ENCODE data around the gene SZT2. TPM values are rescaled to one million over a fixed set of nuclear protein-coding genes. Genes with fewer than 3 reads are reported as not detected.

Gene SZT2
- total RNA-seq, 1 donor from 2014 or later: 63.6 TPM

GRCh38 chr1:43446881-43447835 lies 57.5 kb downstream of the SZT2 start:
- no peak overlapping the region for H3K4me3 Mint-ChIP-seq (ENCODE audit: unreplicated experiment)
- H3K27me3 Mint-ChIP-seq (ENCODE audit: unreplicated experiment): no peaks in the 10 kb centered on the region
- no peak for TF ChIP-seq CTCF (IDR thresholded peaks at IDR 0.05)
- H3K27ac Mint-ChIP-seq (ENCODE audit: unreplicated experiment): no peak overlapping the region
- H3K4me1 Mint-ChIP-seq (ENCODE audit: unreplicated experiment): peaks cover 1% of the 10 kb centered on the region
- peaks cover 54% of the 10 kb centered on the region for H3K36me3 Mint-ChIP-seq (ENCODE audit: unreplicated experiment)
- no peak for DNase-seq (ENCODE audit: extremely low spot score, unreplicated experiment)
- H3K9me3 Mint-ChIP-seq (ENCODE audit: unreplicated experiment): no peaks in the 10 kb centered on the region

GRCh38 chr1:43447891-43448708 lies 58.4 kb downstream of the SZT2 start:
- no peaks in the 10 kb centered on the region for H3K27me3 Mint-ChIP-seq (ENCODE audit: unreplicated experiment)
- H3K27ac Mint-ChIP-seq (ENCODE audit: unreplicated experiment): no peak overlapping the region
- H3K4me1 Mint-ChIP-seq (ENCODE audit: unreplicated experiment): peaks cover 10% of the 10 kb centered on the region
- no peaks in the 10 kb centered on the region for H3K9me3 Mint-ChIP-seq (ENCODE audit: unreplicated experiment)
- peaks cover 60% of the 10 kb centered on the region for H3K36me3 Mint-ChIP-seq (ENCODE audit: unreplicated experiment)
- no peak for DNase-seq (ENCODE audit: extremely low spot score, unreplicated experiment)
- no peak for TF ChIP-seq CTCF (IDR thresholded peaks at IDR 0.05)
- H3K4me3 Mint-ChIP-seq (ENCODE audit: unreplicated experiment): no peak overlapping the region

- no peaks in the 10 kb centered on the region for H3K27me3 Mint-ChIP-seq (ENCODE audit: unreplicated experiment)
- no peak for DNase-seq (ENCODE audit: extremely low spot score, unreplicated experiment)
- H3K4me3 Mint-ChIP-seq (ENCODE audit: unreplicated experiment): no peak overlapping the region
- H3K9me3 Mint-ChIP-seq (ENCODE audit: unreplicated experiment): no peaks in the 10 kb centered on the region
- H3K4me1 Mint-ChIP-seq (ENCODE audit: unreplicated experiment): peaks cover 14% of the 10 kb centered on the region
- H3K27ac Mint-ChIP-seq (ENCODE audit: unreplicated experiment): no peak overlapping the region
- no peak for TF ChIP-seq CTCF (IDR thresholded peaks at IDR 0.05)
- peaks cover 56% of the 10 kb centered on the region for H3K36me3 Mint-ChIP-seq (ENCODE audit: unreplicated experiment)
Observed at GRCh38 chr1:43448955-43449707, 59.4 kb downstream of the SZT2 start.

GRCh38 chr1:43449708-43450069 lies 60.0 kb downstream of the SZT2 start:
- no peaks in the 10 kb centered on the region for H3K9me3 Mint-ChIP-seq (ENCODE audit: unreplicated experiment)
- H3K4me1 Mint-ChIP-seq (ENCODE audit: unreplicated experiment): peaks cover 20% of the 10 kb centered on the region
- no peaks in the 10 kb centered on the region for H3K27me3 Mint-ChIP-seq (ENCODE audit: unreplicated experiment)
- DNase-seq (ENCODE audit: extremely low spot score, unreplicated experiment): no peak
- no peak overlapping the region for H3K27ac Mint-ChIP-seq (ENCODE audit: unreplicated experiment)
- no peak overlapping the region for H3K4me3 Mint-ChIP-seq (ENCODE audit: unreplicated experiment)
- H3K36me3 Mint-ChIP-seq (ENCODE audit: unreplicated experiment): peaks cover 52% of the 10 kb centered on the region
- TF ChIP-seq CTCF (IDR thresholded peaks at IDR 0.05): no peak
